GM23338 (cell line): ENCODE data around the gene KRTAP4-8. TPM values are rescaled to one million over a fixed set of nuclear protein-coding genes. Genes with fewer than 3 reads are reported as not detected.
"Not testable (repeated sequence)": the region's sequence is repeated elsewhere in the genome, so short reads cannot be mapped to it uniquely, and the experiment has no call there.

Source experiments
- ATAC-seq: fragments of 200-7000 bp; cut with Tn5 transposase; 3 replicates; pipeline ENCODE4 v1.9.1; 2020
- DNase-seq: peaks from one replicate; pipeline ENCODE4 v3.0.0-alpha.2; 2015; ENCODE audit warnings: low spot score
- H2AFZ ChIP-seq: fragments of 200-600 bp; sonication (generic); 2 replicates; pipeline ENCODE4 v1.8.0; 2016; ENCODE audit warnings: antibody characterized with exemption, mild to moderate bottlenecking, moderate library complexity
- H3F3A ChIP-seq: fragments of 200-600 bp; sonication (generic); replicated peaks from 2 replicates; pipeline ENCODE4 v1.8.0; 2017; ENCODE audit warnings: antibody characterized with exemption, mixed run types, low read depth
- H3K27ac ChIP-seq: fragments of 200-600 bp; sonication (generic); 2 replicates; pipeline ENCODE4 v1.6.1; 2016; ENCODE audit warnings: low read depth
- H3K27me3 ChIP-seq: fragments of 200-600 bp; sonication (generic); 2 replicates; pipeline ENCODE4 v1.8.0; 2016; ENCODE audit warnings: mild to moderate bottlenecking, mixed run types, moderate library complexity; ENCODE audit not compliant: insufficient read depth
- H3K36me3 ChIP-seq: fragments of 200-600 bp; sonication (generic); 2 replicates; pipeline ENCODE4 v1.8.0; 2016; ENCODE audit warnings: mild to moderate bottlenecking; ENCODE audit not compliant: insufficient read depth
- H3K4me1 ChIP-seq: fragments of 200-600 bp; sonication (generic); 2 replicates; pipeline ENCODE4 v1.8.0; 2016; ENCODE audit warnings: mild to moderate bottlenecking, moderate library complexity; ENCODE audit not compliant: insufficient read depth
- H3K4me2 ChIP-seq: fragments of 200-600 bp; sonication (generic); 2 replicates; pipeline ENCODE4 v1.7.1; 2017; ENCODE audit warnings: mixed run types
- H3K4me3 ChIP-seq: fragments of 200-600 bp; sonication (generic); 2 replicates; pipeline ENCODE4 v1.6.1; 2016; ENCODE audit warnings: mixed run types
- H3K79me2 ChIP-seq: fragments of 200-600 bp; sonication (generic); replicated peaks from 2 replicates; pipeline ENCODE4 v1.8.0; 2017; ENCODE audit warnings: mild to moderate bottlenecking; ENCODE audit not compliant: insufficient read depth
- H3K9me2 ChIP-seq: fragments of 200-600 bp; sonication (generic); 2 replicates; pipeline ENCODE4 v1.8.0; 2017; ENCODE audit not compliant: insufficient read depth
- H4K20me1 ChIP-seq: fragments of 200-600 bp; sonication (generic); replicated peaks from 2 replicates; pipeline ENCODE4 v1.8.0; 2017; ENCODE audit warnings: mild to moderate bottlenecking; ENCODE audit not compliant: insufficient read depth
- H3K27ac Mint-ChIP-seq: 2 replicates; pipeline ENCODE4 v1.8.0; 2020; ENCODE audit warnings: inconsistent platforms, mild to moderate bottlenecking, moderate library complexity, mixed read lengths
- H3K27me3 Mint-ChIP-seq: 3 replicates; pipeline ENCODE4 v1.8.0; 2022; ENCODE audit warnings: low read depth, mild to moderate bottlenecking, moderate library complexity, mixed read lengths, inconsistent platforms; ENCODE audit not compliant: insufficient read depth, poor library complexity
- H3K36me3 Mint-ChIP-seq: 3 replicates; pipeline ENCODE4 v1.8.0; 2021; ENCODE audit warnings: low read depth, mild to moderate bottlenecking, inconsistent platforms, moderate library complexity, mixed read lengths
- H3K4me1 Mint-ChIP-seq: 3 replicates; pipeline ENCODE4 v1.8.0; 2020; ENCODE audit warnings: mild to moderate bottlenecking, inconsistent platforms, mixed read lengths
- H3K4me3 Mint-ChIP-seq: 3 replicates; pipeline ENCODE4 v1.8.0; 2021; ENCODE audit warnings: moderate library complexity, mild to moderate bottlenecking, inconsistent platforms, mixed read lengths
- H3K9me3 Mint-ChIP-seq: 3 replicates; pipeline ENCODE4 v1.8.0; 2020; ENCODE audit warnings: moderate library complexity, mild to moderate bottlenecking, inconsistent platforms, mixed read lengths
- ETS1 ChIP-seq: IDR thresholded peaks from 2 replicates; pipeline ENCODE4 v1.6.1; 2016; ENCODE audit warnings: antibody characterized with exemption
- EZH2 ChIP-seq: fragments of 200-600 bp; sonication (generic); IDR thresholded peaks from one replicate; pipeline ENCODE4 v1.8.0; 2017; ENCODE audit warnings: antibody characterized with exemption, mild to moderate bottlenecking, low read depth; ENCODE audit not compliant: unreplicated experiment
- REST ChIP-seq: IDR thresholded peaks from one replicate; pipeline ENCODE4 v1.6.1; 2018; ENCODE audit warnings: antibody characterized with exemption; ENCODE audit not compliant: unreplicated experiment
- ZNF114 ChIP-seq: fragments of 250-450 bp; sonication (Bioruptor Pico); IDR thresholded peaks from 2 replicates; pipeline ENCODE4 v1.5.0; 2020; ENCODE audit warnings: mild to moderate bottlenecking, moderate library complexity
- polyA plus RNA-seq: library from polyadenylated mRNA; unstranded; fragments of >200 nt; fragmentation: Nextera tagmentation; extraction: Ambion mirVana; gene quantifications from 2 replicates; pipeline ENCODE4 v1.2.1, GENCODE V29; 2016
- total RNA-seq: library from RNA; depleted of rRNA; stranded (reverse); fragments of >200 nt; shearing (Covaris generic); gene quantifications from 2 replicates; pipeline ENCODE4 v1.2.3, GENCODE V29; 2014
- TF ChIP-seq, protein P1 (sequence below), 2 experiments: fragments of 200-600 bp in 1 of 2; sonication (generic) in 1 of 2; conservative IDR thresholded peaks; 2 replicates each; pipeline versions ENCODE4 v1.5.1 to v1.6.1; 2016 to 2017; ENCODE audit warnings: antibody characterized with exemption in 2 of 2, low read depth in 2 of 2, mild to moderate bottlenecking in 2 of 2, moderate library complexity in 1 of 2

The KRTAP4-8 gene
- total and polyA plus RNA-seq, 2 experiments from 2014 or later = not detected

GRCh38 chr17:41059276-41060051 is 38.5 kb downstream of the KRTAP4-8 start:
- not testable (repeated sequence) for H3K4me1 Mint-ChIP-seq, H3K27ac ChIP-seq, H3F3A ChIP-seq, H3K27me3 ChIP-seq, H3K4me2 ChIP-seq, H3K4me3 Mint-ChIP-seq, H3K36me3 ChIP-seq, H3K79me2 ChIP-seq, H3K36me3 Mint-ChIP-seq, H3K27me3 Mint-ChIP-seq, H4K20me1 ChIP-seq, H3K9me2 ChIP-seq, H3K4me1 ChIP-seq, H3K9me3 Mint-ChIP-seq, H3K27ac Mint-ChIP-seq, H3K4me3 ChIP-seq
- H2AFZ ChIP-seq = 0 out of 2 replicates have a peak overlapping the region, but pooled peaks have one; percentile 69
- TF ChIP-seq, protein P1, sequence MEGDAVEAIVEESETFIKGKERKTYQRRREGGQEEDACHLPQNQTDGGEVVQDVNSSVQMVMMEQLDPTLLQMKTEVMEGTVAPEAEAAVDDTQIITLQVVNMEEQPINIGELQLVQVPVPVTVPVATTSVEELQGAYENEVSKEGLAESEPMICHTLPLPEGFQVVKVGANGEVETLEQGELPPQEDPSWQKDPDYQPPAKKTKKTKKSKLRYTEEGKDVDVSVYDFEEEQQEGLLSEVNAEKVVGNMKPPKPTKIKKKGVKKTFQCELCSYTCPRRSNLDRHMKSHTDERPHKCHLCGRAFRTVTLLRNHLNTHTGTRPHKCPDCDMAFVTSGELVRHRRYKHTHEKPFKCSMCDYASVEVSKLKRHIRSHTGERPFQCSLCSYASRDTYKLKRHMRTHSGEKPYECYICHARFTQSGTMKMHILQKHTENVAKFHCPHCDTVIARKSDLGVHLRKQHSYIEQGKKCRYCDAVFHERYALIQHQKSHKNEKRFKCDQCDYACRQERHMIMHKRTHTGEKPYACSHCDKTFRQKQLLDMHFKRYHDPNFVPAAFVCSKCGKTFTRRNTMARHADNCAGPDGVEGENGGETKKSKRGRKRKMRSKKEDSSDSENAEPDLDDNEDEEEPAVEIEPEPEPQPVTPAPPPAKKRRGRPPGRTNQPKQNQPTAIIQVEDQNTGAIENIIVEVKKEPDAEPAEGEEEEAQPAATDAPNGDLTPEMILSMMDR (conservative IDR thresholded peaks at IDR 0.05; ENCODE audit: low read depth in 2 of 2) = 0 out of 4 replicates have a peak, but pooled peaks of 1 of the 2 experiments have one; percentile 4
- ATAC-seq (peak; percentile 69), DNase-seq (peak; percentile 12)

DNA sequence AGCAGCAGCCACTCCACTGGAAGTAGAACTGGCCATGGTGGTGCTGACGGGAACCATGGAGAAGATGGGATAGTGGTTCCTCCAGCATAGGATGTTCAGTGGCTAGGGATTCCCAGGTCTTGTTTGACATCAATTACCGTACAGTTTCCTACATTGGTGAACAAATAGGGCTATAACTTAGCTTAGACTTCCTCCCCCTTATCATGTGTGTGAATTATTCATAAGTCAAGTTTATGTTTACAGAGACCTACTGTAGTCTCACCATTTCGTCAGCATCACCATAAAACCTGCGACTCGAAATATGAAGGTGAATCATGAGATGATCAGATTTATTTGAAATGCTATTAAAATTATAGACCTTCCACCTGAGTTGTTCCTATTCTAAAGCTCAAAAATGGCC is 39.2 kb downstream of the KRTAP4-8 start:
- ATAC-seq = no peak
- TF ChIP-seq ZNF114 (CRISPR knock-in tag) = no peak
- 0 out of 2 replicates have a peak, but pooled peaks cover 6% of the 10 kb centered on the region for H3K4me1 ChIP-seq
- H3K79me2 ChIP-seq = no peaks in the 10 kb centered on the region
- Mint-ChIP-seq H3K27me3 (no peaks in the 10 kb centered on the region), H3K4me1 (peaks cover 6% of the 10 kb centered on the region), H3K36me3 (0 out of 3 replicates have a peak, but pooled peaks cover under 1% of the 10 kb centered on the region), H3K4me3 (no peak overlapping the region), H3K9me3 (peaks cover 3% of the 10 kb centered on the region; the same call in 1 of the 3 replicates), H3K27ac (no peak overlapping the region)
- no peak overlapping the region for H2AFZ ChIP-seq
- H3F3A ChIP-seq = no peaks in the 10 kb centered on the region
- H3K27me3 ChIP-seq = no peaks in the 10 kb centered on the region
- H3K9me2 ChIP-seq = no peaks in the 10 kb centered on the region
- no peaks in the 10 kb centered on the region for H4K20me1 ChIP-seq
- H3K36me3 ChIP-seq = no peaks in the 10 kb centered on the region
- H3K4me3 ChIP-seq = no peak overlapping the region
- DNase-seq = no peak
- H3K4me2 ChIP-seq = no peak overlapping the region
- H3K27ac ChIP-seq = no peak overlapping the region

DNA sequence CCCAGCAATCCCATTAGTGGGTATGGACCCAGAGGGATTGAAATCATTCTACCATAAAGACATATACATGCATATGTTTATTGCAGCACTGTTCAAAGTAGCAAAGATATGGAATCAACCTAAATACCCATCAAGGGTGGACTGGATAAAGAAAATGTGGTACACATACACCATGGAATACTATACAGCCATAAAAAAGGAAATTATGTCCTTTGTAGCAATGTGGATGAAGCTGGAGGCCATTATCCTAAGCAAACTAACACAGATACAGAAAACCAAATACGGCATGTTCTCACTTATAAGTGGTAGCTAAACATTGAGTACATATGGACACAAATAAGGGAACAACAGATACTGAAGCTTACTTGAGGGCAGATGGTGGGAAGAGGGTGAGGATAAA is 40.4 kb downstream of the KRTAP4-8 start:
- Histone ChIP-seq H2AFZ (no peak overlapping the region), H3K36me3 (no peaks in the 10 kb centered on the region), H3K4me1 (0 out of 2 replicates have a peak, but pooled peaks cover 6% of the 10 kb centered on the region), H3K27ac (no peak overlapping the region), H4K20me1 (no peaks in the 10 kb centered on the region), H3K4me3 (no peak overlapping the region), H3K79me2 (no peaks in the 10 kb centered on the region), H3K27me3 (no peaks in the 10 kb centered on the region), H3K9me2 (no peaks in the 10 kb centered on the region), H3F3A (no peaks in the 10 kb centered on the region), H3K4me2 (no peak overlapping the region)
- no peak for ATAC-seq
- Mint-ChIP-seq H3K36me3 (0 out of 3 replicates have a peak, but pooled peaks cover 3% of the 10 kb centered on the region), H3K9me3 (peaks cover 6% of the 10 kb centered on the region; the same call in 1 of the 3 replicates), H3K4me1 (peaks cover 6% of the 10 kb centered on the region), H3K27ac (no peak overlapping the region), H3K27me3 (no peaks in the 10 kb centered on the region), H3K4me3 (no peak overlapping the region)
- DNase-seq = no peak
- TF ChIP-seq REST (no peak), EZH2 (no peak), ETS1 (no peak)
- TF ChIP-seq, protein P1 (conservative IDR thresholded peaks at IDR 0.05; ENCODE audit: low read depth in 2 of 2) = no peak
